Skeletal muscle satellite cell (primary cell): ENCODE results near the gene ACADVL.

Source experiments
- H3K27me3 ChIP-seq: 2 replicates; pipeline ENCODE4 v1.7.0; 2013; ENCODE audit warnings: low read length; ENCODE audit not compliant: control insufficient read depth, insufficient read depth
- H3K36me3 ChIP-seq: 2 replicates; pipeline ENCODE4 v1.7.0; 2013; ENCODE audit warnings: mild to moderate bottlenecking, control low read depth, low read length; ENCODE audit not compliant: insufficient read depth
- H3K4me1 ChIP-seq: 2 replicates; pipeline ENCODE4 v1.7.0; 2013; ENCODE audit warnings: low read length; ENCODE audit not compliant: control insufficient read depth, insufficient read depth
- H3K4me2 ChIP-seq: 2 replicates; pipeline ENCODE4 v1.7.0; 2013; ENCODE audit warnings: mild to moderate bottlenecking, low read length
- H3K4me3 ChIP-seq: 2 replicates; pipeline ENCODE4 v1.7.0; 2013; ENCODE audit warnings: low read length
- H3K9ac ChIP-seq: 2 replicates; pipeline ENCODE4 v1.7.0; 2013; ENCODE audit warnings: mild to moderate bottlenecking, low read depth, low read length, moderate library complexity
- H3K9me3 ChIP-seq: replicated peaks from 2 replicates; pipeline ENCODE4 v1.7.0; 2013; ENCODE audit warnings: mild to moderate bottlenecking, control low read depth, low read length

The ACADVL gene

DNA sequence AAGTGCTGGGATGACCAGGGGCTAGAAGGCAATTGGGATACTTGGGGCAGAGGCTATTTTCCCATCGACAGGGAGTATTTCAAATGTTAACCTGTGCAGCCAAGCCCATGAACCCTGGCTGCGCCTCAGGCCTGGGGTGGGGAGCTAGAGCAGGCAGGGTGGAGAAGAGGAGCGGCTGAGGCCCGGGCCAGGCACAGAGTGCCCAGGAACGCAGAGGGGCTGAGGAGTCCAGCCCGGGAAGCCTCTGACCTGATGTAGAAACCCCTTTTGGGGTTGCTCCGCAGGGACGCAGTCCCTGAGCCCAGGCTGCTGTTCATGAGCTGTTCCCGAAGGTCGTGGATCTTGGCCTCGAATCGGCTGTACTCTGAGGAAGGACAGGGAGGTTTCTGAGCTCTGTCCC is 23.8 kb upstream of the ACADVL start:
- H3K27me3 ChIP-seq: no peaks in the 10 kb centered on the region
- H3K36me3 ChIP-seq: peaks cover 45% of the 10 kb centered on the region
- no peaks in the 10 kb centered on the region for H3K4me1 ChIP-seq
- no peak overlapping the region for H3K4me3 ChIP-seq
- no peak overlapping the region for H3K9ac ChIP-seq
- no peaks in the 10 kb centered on the region for H3K9me3 ChIP-seq
- H3K4me2 ChIP-seq: no peak overlapping the region

DNA sequence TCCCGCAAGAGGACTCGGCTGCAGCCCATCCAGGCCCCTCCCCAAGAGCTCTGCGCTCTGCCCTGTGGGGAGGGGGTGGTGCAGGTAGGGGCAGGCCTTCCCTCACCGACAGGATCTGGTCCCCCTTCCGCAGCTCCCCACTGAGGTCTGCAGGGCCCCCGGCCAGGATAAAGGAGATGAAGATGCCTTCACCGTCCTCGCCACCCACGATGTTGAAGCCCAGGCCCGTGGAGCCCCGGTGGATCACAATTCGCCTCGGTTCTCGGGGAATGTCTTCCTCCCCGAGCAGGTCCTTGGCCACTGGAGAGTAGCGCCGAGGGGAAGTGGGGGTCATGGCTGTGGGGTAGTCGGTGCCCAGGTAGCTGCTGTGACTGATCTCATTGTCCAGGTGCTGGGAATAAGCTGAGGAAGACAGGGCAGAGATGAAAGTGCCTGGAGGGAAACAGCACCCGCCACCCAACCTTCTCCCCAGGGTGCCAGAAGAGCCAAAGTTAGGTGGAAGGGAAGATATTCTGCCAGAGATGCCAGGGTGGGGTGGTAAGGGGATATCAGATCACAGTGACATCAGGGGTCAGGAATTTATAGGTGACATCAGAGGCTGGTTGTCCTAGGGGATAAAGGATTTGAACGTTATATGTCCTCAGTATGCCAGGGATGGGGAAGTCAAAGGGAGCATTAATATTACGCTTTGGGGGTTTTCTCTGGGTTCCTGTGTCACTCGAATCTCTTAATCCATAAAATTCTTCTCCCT is 22.9 kb upstream of the ACADVL start:
- Histone ChIP-seq H3K4me1 (no peaks in the 10 kb centered on the region), H3K4me3 (no peak overlapping the region), H3K9me3 (no peaks in the 10 kb centered on the region), H3K27me3 (no peaks in the 10 kb centered on the region), H3K36me3 (peaks cover 42% of the 10 kb centered on the region), H3K4me2 (no peak overlapping the region), H3K9ac (no peak overlapping the region)

DNA sequence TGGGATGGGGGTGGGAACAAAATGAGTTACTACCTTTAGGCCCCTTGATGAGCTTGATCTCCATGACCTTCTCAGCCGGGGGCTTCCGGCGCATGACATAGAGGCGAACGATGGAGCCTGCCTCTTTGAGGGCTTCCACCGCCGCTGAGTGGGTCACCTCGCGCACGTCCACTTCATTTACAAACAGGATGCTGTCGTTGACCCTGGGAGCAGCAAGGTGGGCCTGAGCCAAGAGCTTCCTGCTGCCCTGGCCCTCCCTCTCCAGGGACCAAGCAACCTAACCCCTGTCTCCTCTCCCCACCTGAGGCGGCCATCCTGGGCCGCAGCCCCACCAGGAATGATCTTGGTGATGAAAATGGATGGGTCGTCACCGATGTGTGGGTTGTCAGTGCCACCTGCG is 16.3 kb upstream of the ACADVL start:
- peaks cover 20% of the 10 kb centered on the region for H3K36me3 ChIP-seq
- H3K4me2 ChIP-seq: no peak overlapping the region
- peaks cover 14% of the 10 kb centered on the region for H3K4me1 ChIP-seq
- no peak overlapping the region for H3K4me3 ChIP-seq
- no peak overlapping the region for H3K9ac ChIP-seq
- H3K27me3 ChIP-seq: no peaks in the 10 kb centered on the region
- no peaks in the 10 kb centered on the region for H3K9me3 ChIP-seq

DNA sequence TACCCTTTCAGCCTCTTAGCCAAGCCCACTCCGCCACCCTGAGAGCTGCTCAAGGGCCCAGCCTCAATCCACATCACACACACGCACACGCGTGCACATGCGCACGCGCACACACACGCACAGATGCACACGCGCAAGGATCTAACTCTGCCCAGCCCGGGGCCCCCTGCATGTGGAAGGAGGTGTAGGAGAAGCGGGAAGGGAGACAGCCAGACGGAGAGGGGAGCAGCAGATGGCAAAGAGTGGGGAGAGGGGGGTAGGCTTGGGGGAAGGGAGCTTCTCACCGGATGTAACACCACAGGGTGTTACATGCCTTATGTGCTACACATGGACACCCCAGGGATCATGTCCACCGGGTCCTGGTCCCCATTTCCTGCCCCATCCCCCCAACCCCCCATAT is 15.4 kb upstream of the ACADVL start:
- peak overlapping the region; percentile 62 for H3K4me3 ChIP-seq
- H3K4me2 ChIP-seq: peak overlapping the region; percentile 76
- no peaks in the 10 kb centered on the region for H3K9me3 ChIP-seq
- H3K36me3 ChIP-seq: peaks cover 20% of the 10 kb centered on the region
- peak overlapping the region; percentile 47 for H3K9ac ChIP-seq
- H3K4me1 ChIP-seq: peaks cover 14% of the 10 kb centered on the region
- H3K27me3 ChIP-seq: no peaks in the 10 kb centered on the region

DNA sequence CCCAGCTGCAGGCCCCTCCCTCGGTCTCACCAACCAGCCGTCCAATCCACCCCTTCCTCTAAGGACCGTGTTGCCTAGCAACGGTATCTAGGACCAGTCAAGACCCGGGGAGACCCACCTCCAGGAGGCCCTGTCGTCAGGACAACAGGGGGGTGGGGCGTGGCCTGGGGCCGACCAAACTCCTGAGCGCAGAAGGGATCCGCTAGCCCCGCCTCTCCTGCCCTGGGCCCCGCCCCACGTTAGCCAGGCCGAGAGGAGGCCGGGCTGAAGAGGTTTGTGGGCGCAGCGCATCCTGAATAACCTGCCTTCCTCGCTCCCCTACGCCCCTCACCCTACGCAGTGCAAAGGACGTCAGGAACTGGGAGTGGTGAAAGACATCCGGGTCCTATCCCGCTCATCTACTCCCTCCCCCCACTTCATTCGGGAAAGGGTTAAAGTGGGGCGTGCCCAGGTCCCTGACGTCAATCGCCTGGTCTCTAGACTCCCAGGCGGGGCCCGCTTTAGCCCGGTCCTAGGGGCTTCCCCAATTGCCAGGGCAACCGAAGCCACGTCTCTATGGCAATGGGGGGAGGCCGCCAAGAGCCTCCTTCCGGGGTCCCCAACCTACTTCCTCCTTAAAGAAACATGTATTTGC is 14.8 kb upstream of the ACADVL start:
- no peaks in the 10 kb centered on the region for H3K9me3 ChIP-seq
- H3K9ac ChIP-seq: peak overlapping the region; percentile 47
- peak overlapping the region; percentile 76 for H3K4me2 ChIP-seq
- H3K4me1 ChIP-seq: peaks cover 14% of the 10 kb centered on the region
- H3K27me3 ChIP-seq: no peaks in the 10 kb centered on the region
- peak overlapping the region; percentile 62 for H3K4me3 ChIP-seq
- H3K36me3 ChIP-seq: peaks cover 19% of the 10 kb centered on the region

DNA sequence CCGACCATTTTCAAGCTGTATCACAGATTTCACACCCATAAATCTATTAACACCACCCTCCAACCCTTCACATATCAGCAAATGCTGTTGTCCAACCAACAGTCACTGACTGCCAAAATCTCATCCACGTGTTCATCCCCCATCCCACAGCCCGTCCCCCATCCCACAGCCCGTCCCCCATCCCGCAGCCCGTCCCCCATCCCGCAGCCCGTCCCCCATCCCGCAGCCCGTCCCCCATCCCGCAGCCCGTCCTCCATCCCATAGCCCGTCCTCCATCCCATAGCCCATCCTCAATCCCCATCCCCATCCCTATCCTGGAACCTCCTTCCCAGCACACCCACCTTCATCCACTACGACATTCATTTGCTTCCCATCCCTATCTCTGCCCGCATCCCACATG is 14.2 kb upstream of the ACADVL start:
- H3K4me1 ChIP-seq: peaks cover 14% of the 10 kb centered on the region
- peak overlapping the region; percentile 62 for H3K4me3 ChIP-seq
- no peaks in the 10 kb centered on the region for H3K27me3 ChIP-seq
- H3K9me3 ChIP-seq: no peaks in the 10 kb centered on the region
- H3K4me2 ChIP-seq: peak overlapping the region; percentile 76
- H3K9ac ChIP-seq: peak overlapping the region; percentile 47
- peaks cover 16% of the 10 kb centered on the region for H3K36me3 ChIP-seq

DNA sequence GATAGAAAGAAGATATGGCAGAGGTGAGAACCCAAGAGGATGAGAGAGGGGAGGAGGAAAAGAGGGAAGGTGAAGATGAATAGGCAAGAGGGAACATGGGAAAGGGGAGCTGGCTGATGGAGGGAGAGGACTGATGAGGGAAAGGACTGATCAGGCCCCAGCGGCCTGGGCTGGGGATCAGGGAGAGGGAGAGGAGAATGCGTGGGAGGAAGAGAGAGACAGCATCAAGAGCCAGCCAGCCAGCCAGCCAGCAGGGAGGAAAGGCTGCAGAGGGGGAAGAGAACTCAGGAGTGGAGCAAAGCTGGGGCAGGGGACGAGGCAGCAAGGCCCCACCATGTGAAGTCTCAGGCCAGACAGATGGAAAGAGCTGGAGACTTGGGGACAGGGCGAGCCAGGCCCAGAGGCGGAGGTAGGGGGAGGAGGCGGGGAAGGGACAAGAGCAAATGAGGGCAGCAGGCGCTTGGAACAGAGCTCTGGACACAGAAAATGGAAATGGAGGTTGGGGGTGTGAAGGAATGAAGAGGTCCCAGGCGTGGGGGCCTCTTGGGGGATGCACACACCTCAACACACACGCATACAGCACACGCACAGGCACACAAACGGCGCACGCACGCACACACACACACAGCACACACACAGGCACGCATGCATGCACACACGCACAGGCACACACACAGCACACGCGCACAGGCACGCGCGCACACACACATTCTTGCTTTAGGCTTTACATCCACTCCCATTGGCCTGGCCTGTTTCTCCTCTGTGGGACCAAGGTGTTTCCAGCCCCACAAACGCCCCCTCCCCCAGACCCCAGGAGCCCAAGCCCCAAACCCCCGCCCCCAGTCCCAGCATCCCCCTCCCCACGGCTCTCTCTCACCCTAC is 12.4 kb upstream of the ACADVL start:
- no peak overlapping the region for H3K4me3 ChIP-seq
- peaks cover 14% of the 10 kb centered on the region for H3K4me1 ChIP-seq
- no peak overlapping the region for H3K9ac ChIP-seq
- H3K36me3 ChIP-seq: peaks cover 16% of the 10 kb centered on the region
- H3K4me2 ChIP-seq: peak overlapping the region; percentile 4
- H3K9me3 ChIP-seq: no peaks in the 10 kb centered on the region
- H3K27me3 ChIP-seq: no peaks in the 10 kb centered on the region

DNA sequence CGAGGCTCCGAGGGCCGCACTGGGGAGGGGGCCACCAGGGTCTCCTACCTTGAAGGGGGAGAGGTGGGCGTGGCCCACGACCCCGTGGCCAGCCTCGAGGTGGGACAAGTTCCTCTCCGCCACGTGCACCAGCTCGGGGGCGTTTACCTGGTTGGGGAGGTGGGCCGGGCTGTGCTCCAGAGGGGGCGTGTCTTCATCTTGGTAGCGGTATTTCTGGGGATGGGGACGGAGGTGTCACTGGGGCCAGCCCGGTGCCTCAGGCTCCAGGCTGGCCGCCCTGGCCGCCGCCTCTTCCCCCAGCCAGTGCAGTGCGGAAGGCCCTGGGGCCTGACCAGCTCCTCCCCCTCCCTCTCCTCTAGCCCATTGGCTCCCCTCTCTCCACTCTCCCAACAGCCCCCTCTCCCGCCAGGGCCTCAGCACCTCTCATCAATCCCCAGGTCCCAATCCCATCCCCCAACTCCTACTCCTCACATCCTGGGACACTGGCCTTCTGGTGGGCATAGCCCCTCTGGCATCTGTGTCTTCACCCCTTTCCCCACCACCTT is 11.6 kb upstream of the ACADVL start:
- no peaks in the 10 kb centered on the region for H3K27me3 ChIP-seq
- H3K9ac ChIP-seq: no peak overlapping the region
- H3K4me2 ChIP-seq: no peak overlapping the region
- H3K9me3 ChIP-seq: no peaks in the 10 kb centered on the region
- peaks cover 10% of the 10 kb centered on the region for H3K36me3 ChIP-seq
- H3K4me3 ChIP-seq: no peak overlapping the region
- H3K4me1 ChIP-seq: peaks cover 14% of the 10 kb centered on the region

DNA sequence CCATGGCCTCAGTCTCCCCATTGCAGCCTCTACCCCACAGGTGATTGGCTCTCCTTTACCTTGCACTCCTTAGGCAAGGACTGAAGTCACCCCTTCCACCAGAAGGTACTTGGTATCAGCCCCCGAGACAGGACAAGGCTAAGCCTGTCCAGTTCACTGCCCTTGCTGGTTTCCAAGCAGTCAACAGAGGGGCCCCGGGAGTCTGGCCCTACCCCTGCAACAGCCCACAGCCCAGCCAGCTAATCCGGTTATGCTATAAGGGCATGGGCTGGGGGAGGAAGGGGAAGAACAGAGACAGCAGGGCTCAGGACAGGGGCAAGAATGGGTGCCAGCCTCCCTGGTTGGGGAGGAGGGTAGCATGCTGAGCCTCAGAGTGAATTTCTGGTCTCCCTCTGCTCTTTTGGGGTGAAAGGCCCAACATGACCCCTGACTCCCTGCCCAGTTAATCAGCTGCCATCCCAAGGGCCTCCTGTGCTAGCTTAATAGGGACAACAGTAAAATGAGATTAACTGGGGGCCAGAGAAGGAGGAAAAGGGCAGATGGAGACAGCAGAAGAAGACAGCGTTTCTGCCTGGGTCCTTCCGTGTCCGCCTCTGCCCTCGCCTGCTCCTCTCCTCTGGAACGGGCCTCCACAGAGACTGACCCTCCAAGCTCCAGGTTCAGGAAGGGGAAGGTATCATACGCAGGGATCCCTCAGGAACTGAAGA is 10.8 kb upstream of the ACADVL start:
- no peaks in the 10 kb centered on the region for H3K9me3 ChIP-seq
- no peak overlapping the region for H3K4me3 ChIP-seq
- peaks cover 19% of the 10 kb centered on the region for H3K4me1 ChIP-seq
- H3K36me3 ChIP-seq: peaks cover 2% of the 10 kb centered on the region
- H3K27me3 ChIP-seq: no peaks in the 10 kb centered on the region
- no peak overlapping the region for H3K9ac ChIP-seq
- H3K4me2 ChIP-seq: no peak overlapping the region

DNA sequence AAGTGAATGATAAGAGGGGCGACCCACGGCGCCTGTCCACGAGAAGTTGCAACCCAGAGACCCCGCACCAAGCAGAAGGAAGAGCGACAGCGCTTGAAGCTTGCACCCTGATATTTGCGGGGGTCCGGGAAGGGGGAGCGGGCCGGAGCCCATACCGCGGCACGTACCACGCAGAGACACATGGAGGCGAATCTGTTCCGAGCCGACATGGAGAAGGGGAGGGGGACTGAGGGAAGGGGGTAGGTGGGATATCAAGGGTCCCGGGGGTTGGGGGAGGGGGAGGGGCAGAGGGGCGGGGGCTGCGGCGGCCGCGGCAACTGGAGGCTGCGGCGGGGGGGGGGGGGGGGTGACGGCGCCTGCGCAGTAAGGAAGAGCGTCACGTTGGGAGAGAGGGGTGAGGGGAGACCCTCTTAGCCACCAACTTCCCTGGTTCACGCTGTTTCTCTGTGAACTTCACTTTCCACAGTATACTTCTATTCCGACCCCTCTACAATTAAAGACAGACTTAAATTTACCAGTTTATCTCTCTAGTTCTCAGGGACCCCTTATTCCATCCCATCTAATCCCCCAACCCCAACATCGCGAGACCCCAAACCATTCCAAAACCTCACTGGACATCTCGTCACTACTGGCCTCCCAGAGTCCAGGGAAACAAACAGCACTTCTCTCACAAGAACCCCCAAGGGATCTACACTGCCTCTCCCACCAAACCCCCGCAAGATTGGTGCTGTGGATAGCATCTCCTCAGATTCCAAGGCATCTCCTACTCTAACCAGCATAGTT is 8.1 kb upstream of the ACADVL start:
- H3K9me3 ChIP-seq: no peaks in the 10 kb centered on the region
- H3K36me3 ChIP-seq: no peaks in the 10 kb centered on the region
- H3K4me3 ChIP-seq: no peak overlapping the region
- H3K4me1 ChIP-seq: peaks cover 32% of the 10 kb centered on the region
- no peaks in the 10 kb centered on the region for H3K27me3 ChIP-seq
- H3K9ac ChIP-seq: no peak overlapping the region
- H3K4me2 ChIP-seq: no peak overlapping the region
